GM21528 (cell line): ENCODE data around the gene RHO.
"Not testable (repeated sequence)": the region's sequence is repeated elsewhere in the genome, so short reads cannot be mapped to it uniquely, and the experiment has no call there.

Experiments used
- ATAC-seq: cut with Tn5 transposase; IDR thresholded peaks from one replicate; pipeline ENCODE4 v1.9.1; 2021; ENCODE audit warnings: mild to moderate bottlenecking, moderate library complexity; ENCODE audit not compliant: unreplicated experiment, low FRiP score

Gene RHO

GRCh38 chr3:129528589-129529100 is at the start of gene RHO:
RHO (plus strand) TSS chr3:129528639; CDS start chr3:129528734, 95 bp downstream.
- no peak for ATAC-seq

- not testable (repeated sequence) for ATAC-seq
Observed at GRCh38 chr3:129481225-129481765, 47.1 kb upstream of the RHO start.

GRCh38 chr3:129481766-129482332 is 46.6 kb upstream of the RHO start:
- no peak for ATAC-seq

GRCh38 chr3:129482721-129483120 is 45.7 kb upstream of the RHO start:
- ATAC-seq = no peak

- no peak for ATAC-seq
Observed at GRCh38 chr3:129483870-129484269, 44.6 kb upstream of the RHO start.

GRCh38 chr3:129485146-129485545 is 43.3 kb upstream of the RHO start:
- not testable (repeated sequence) for ATAC-seq

GRCh38 chr3:129485721-129486663 is 42.4 kb upstream of the RHO start:
- no peak for ATAC-seq

- ATAC-seq = no peak
Observed at GRCh38 chr3:129486664-129487035, 41.8 kb upstream of the RHO start.

- no peak for ATAC-seq
Observed at GRCh38 chr3:129487183-129487867, 41.1 kb upstream of the RHO start.

GRCh38 chr3:129487868-129488335 is 40.5 kb upstream of the RHO start:
- not testable (repeated sequence) for ATAC-seq

GRCh38 chr3:129489258-129489657 is 39.2 kb upstream of the RHO start:
- not testable (repeated sequence) for ATAC-seq

- peak; percentile 76 for ATAC-seq
Observed at GRCh38 chr3:129490273-129490675, 38.2 kb upstream of the RHO start.

- not testable (repeated sequence) for ATAC-seq
Observed at GRCh38 chr3:129491077-129491476, 37.4 kb upstream of the RHO start.

GRCh38 chr3:129491794-129492193 is 36.6 kb upstream of the RHO start:
- no peak for ATAC-seq

- ATAC-seq = no peak
Observed at GRCh38 chr3:129492691-129493090, 35.7 kb upstream of the RHO start.

- ATAC-seq = no peak
Observed at GRCh38 chr3:129493206-129493605, 35.2 kb upstream of the RHO start.

GRCh38 chr3:129494499-129494898 is 33.9 kb upstream of the RHO start:
- not testable (repeated sequence) for ATAC-seq

- ATAC-seq = not testable (repeated sequence)
Observed at GRCh38 chr3:129495006-129495639, 33.3 kb upstream of the RHO start.

- not testable (repeated sequence) for ATAC-seq
Observed at GRCh38 chr3:129497876-129498275, 30.6 kb upstream of the RHO start.
